Pancreas (tissue), 10 donors: ENCODE results near the gene PPP3CA. TPM values are rescaled to one million over a fixed set of nuclear protein-coding genes. Genes with fewer than 3 reads are reported as not detected.

Experiments
- ATAC-seq, 4 donors: fragments of 200-7000 bp; cut with Tn5 transposase; one replicate each; pipeline versions ENCODE4 v1.8.0 to v1.9.1; 2020; ENCODE audit warnings: mild to moderate bottlenecking in 4 of 4, moderate library complexity in 4 of 4
- DNase-seq, 6 donors: peaks; one replicate each; pipeline ENCODE4 v3.0.0-alpha.2; 2020
- FAIRE-seq: peaks from 2 replicates; lab custom pipeline; 2012; peaks lifted over from hg19 to GRCh38; lab: Jason Lieb, UNC
- H3K27ac ChIP-seq, 4 donors: fragments of 200-600 bp; sonication (generic); 1 replicate in 3 of 4; 2 replicates in 1 of 4; pipeline versions ENCODE4 v1.5.0 to v1.8.0; 2020
- H3K27me3 ChIP-seq, 4 donors: fragments of 200-600 bp; one replicate each; pipeline ENCODE4 v1.8.0; 2021
- H3K36me3 ChIP-seq, 3 donors: fragments of 200-600 bp; sonication (generic) in 1 of 3; one replicate each; pipeline versions ENCODE4 v1.5.0 to v1.8.0; 2020 to 2021
- H3K4me1 ChIP-seq, 3 donors: fragments of 200-600 bp; one replicate each; pipeline ENCODE4 v1.8.0; 2021
- H3K4me3 ChIP-seq, 4 donors: fragments of 200-600 bp; sonication (generic) in 2 of 4; one replicate each; pipeline versions ENCODE4 v1.5.0 to v1.8.0; 2020 to 2021
- H3K9me3 ChIP-seq, 4 donors: fragments of 200-600 bp; one replicate each; pipeline ENCODE4 v1.8.0; 2021
- CTCF ChIP-seq, 4 donors: fragments of 200-600 bp; sonication (generic) in 3 of 4; IDR thresholded peaks; one replicate each; pipeline versions ENCODE4 v1.5.0 to v1.8.0; 2021; ENCODE audit warnings: antibody characterized with exemption in 4 of 4
- WGBS, 2 donors: extraction: QIAGEN DNeasy Blood & Tissue Kit; methylation state at CpG; one replicate each; pipeline ENCODE4 v1.1.7; 2013; 5-methylcytosine and 5-hydroxymethylcytosine counted together
- intact Hi-C, 3 donors: fragments of 100-400 bp; cut with DNase I; formaldehyde crosslinking; loops; one replicate each; pipeline versions ENCODE4 v1.11.1 to v1.14.2; 2022
- polyA plus RNA-seq, 2 donors: library from polyadenylated mRNA; stranded (reverse); fragments of 200-250 nt; gene quantifications; one replicate each; pipeline ENCODE4 v1.2.3, GENCODE V29; 2013
- total RNA-seq, 6 donors: library from RNA; stranded (reverse); fragmentation: NEBNext Ultra II Directional in 4 of 6; extraction: Animal tissue kit (Norgen Biotek cat#: 25700) in 4 of 6; gene quantifications; one replicate each; pipeline versions ENCODE4 v1.2.1 to v1.2.4, GENCODE V29; 2021 to 2023
- donor health status: healthy with polysubstance abuse.
- donor health status: DM: no; HTN: no; CAD: no; lungs with moderate emphysema.
- donor health status: DM: no; HTN: no; CAD: no.
- donor health status: control.
- donor health status: control.
- donor health status: Bipolar disorder and iron deficiency.
- donor health status: DM: yes; HTN: yes; CAD: no.
- donor health status: DM: no; HTN: no; CAD: no.
- donor health status: DM: no; HTN: no; CAD: no.
- donor health status: DM: yes; HTN: yes; CAD: no.

PPP3CA gene
- total and polyA plus RNA-seq, 8 donors = 4.9 to 22.7 (median 10.3) TPM

GRCh38 chr4:101284546-101284945, 62.8 kb downstream of the PPP3CA start:
- DNase-seq (no peak), ATAC-seq (peak; percentile 62 to 89 (median 78)), FAIRE-seq (peak; percentile 51)
- H3K27ac ChIP-seq = no peak overlapping the region
- peaks cover 28 to 59% (median 36%) of the 10 kb centered on the region in 3 donors for H3K4me1 ChIP-seq
- no peak for TF ChIP-seq CTCF (IDR thresholded peaks at IDR 0.05)
- H3K4me3 ChIP-seq = no peak overlapping the region
- H3K27me3 ChIP-seq = no peaks in the 10 kb centered on the region
- intact Hi-C loops = no loop called here
- no peaks in the 10 kb centered on the region for H3K36me3 ChIP-seq
- H3K9me3 ChIP-seq = no peaks in the 10 kb centered on the region
- 10 to 16% methylated on average over 1 of the region's 1 CpG for WGBS, 2 donors

GRCh38 chr4:101283434-101283833, 63.9 kb downstream of the PPP3CA start:
- TF ChIP-seq CTCF (IDR thresholded peaks at IDR 0.05) = no peak
- no peaks in the 10 kb centered on the region for H3K9me3 ChIP-seq
- H3K4me3 ChIP-seq = no peak overlapping the region
- no peaks in the 10 kb centered on the region for H3K27me3 ChIP-seq
- intact Hi-C loops = no loop called here
- FAIRE-seq (no peak), DNase-seq (no peak), ATAC-seq (no peak)
- no peak overlapping the region for H3K27ac ChIP-seq
- no peaks in the 10 kb centered on the region for H3K36me3 ChIP-seq
- peaks cover 28 to 55% (median 36%) of the 10 kb centered on the region in 3 donors for H3K4me1 ChIP-seq
- 84 to 87% methylated on average over 2 of the region's 2 CpGs for WGBS, 2 donors

- 91 to 96% methylated on average over 4 of the region's 4 CpGs for WGBS, 2 donors
- TF ChIP-seq CTCF (IDR thresholded peaks at IDR 0.05) = no peak
- H3K27me3 ChIP-seq = no peaks in the 10 kb centered on the region
- FAIRE-seq = no peak
- intact Hi-C loops = no loop called here
- no peaks in the 10 kb centered on the region for H3K36me3 ChIP-seq
- H3K27ac ChIP-seq = no peak overlapping the region
- no peaks in the 10 kb centered on the region for H3K9me3 ChIP-seq
- DNase-seq = no peak
- H3K4me1 ChIP-seq = peaks cover 18 to 47% (median 24%) of the 10 kb centered on the region in 3 donors
- no peak for ATAC-seq
- no peak overlapping the region for H3K4me3 ChIP-seq
Measured at GRCh38 chr4:101282076-101282844, 65.1 kb downstream of the PPP3CA start.

GRCh38 chr4:101280866-101281600, 66.3 kb downstream of the PPP3CA start:
- H3K9me3 ChIP-seq = no peaks in the 10 kb centered on the region
- no peak overlapping the region for H3K4me3 ChIP-seq
- H3K36me3 ChIP-seq = no peaks in the 10 kb centered on the region
- intact Hi-C loops = no loop called here
- FAIRE-seq (no peak), DNase-seq (no peak), ATAC-seq (no peak)
- TF ChIP-seq CTCF (IDR thresholded peaks at IDR 0.05) = no peak
- H3K27me3 ChIP-seq = no peaks in the 10 kb centered on the region
- peaks cover 14 to 34% (median 15%) of the 10 kb centered on the region in 3 donors for H3K4me1 ChIP-seq
- WGBS, 2 donors = 93% methylated on average over 3 of the region's 3 CpGs
- no peak overlapping the region for H3K27ac ChIP-seq
